ENCODE data around the gene ITGA11.

ITGA11 gene

DNA sequence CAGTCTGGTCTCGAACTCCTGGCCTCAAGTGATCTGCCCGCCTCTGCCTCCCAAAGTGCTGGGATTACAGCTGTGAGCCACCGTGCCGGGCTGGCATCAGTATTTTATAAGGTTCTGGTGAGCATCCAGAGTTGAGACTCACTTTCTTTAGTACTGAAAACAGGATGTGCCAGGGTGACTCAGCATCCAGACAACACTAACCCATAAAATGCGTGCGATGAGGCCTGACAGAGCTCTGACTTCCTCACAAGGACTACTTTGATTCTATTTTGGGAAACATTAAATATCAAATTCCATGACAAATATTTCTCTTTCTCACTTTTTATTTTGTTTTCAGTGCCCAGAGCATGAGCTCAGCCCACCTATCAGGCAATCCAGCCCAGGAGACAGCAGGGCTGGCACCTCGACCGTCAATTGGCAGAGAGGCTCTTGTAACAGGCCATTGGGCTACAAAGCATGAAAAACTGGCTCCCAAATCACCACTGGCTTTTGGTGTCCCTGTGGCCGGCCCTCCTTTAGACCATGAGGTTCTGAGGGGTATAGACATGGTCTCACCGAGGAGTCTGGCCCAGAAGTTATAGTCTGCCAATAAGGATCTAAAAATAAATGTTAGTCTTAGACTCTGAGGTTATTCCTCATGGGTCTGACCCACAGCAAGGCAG is 79.4 kb downstream of the ITGA11 start:
- DNase-seq (peak; percentile 47), ATAC-seq (peak; percentile 83)

DNA sequence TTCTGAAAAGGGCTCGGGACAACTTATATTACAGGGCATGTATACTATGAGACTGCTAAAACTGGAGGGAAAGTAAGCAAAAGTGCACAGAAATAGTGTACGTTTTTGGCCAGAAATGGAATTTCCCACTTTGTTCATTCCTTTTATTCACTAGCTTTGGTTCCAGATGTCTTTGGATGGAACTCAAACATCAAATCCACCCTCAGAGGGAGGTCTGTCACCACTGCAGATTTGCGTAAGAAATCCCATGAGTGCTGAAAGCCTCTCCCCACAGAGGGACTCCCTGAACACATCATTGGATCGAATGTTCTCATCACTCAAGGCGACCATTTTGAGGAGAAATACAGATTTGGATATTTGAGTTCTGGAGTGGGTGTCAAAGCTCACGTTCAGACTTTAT is 82.8 kb downstream of the ITGA11 start:
- ATAC-seq (no peak), DNase-seq (no peak)

DNA sequence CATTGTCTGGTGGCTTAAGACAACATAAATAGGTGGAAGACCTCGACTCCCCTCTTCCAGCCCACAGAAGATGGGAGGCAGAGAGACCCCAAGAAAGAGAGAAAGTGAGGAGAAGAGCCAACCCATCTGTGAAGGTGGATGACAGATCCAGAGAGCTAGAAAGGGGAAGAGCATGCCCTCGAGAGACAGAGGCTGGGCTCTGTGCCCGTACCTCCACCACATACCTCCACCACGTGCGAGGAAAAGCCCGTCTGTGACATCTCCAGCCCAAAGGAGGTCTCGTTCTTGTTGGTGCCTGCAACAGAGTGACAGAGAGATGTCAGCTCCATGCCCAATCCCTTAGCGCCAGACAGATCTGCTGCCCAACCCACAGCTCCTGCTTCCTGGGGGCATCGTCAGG is 83.4 kb downstream of the ITGA11 start:
- ATAC-seq: no peak

DNA sequence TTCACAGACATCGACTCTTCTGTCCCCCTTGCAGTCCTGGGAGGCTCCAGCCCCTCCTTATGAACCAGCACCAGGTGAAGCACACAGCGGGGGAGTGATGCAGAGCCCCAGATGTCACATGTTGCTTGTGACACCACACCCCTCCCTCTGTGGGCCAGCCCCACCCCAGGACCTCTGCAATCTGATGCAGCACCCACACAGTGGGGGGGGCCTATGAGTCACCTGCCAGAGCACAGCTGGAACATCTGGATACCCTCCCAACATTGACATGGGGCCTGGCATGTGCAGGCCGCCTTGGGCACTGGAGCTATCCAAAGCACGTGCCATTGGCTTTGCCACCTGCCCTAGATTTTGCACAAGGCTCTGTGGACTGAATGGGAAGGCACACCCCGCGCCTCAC is 83.9 kb downstream of the ITGA11 start:
- DNase-seq (no peak), ATAC-seq (no peak)

More for the DNA sequence above, 83.4 kb downstream of the ITGA11 start:
- DNase-seq: no peak

DNA sequence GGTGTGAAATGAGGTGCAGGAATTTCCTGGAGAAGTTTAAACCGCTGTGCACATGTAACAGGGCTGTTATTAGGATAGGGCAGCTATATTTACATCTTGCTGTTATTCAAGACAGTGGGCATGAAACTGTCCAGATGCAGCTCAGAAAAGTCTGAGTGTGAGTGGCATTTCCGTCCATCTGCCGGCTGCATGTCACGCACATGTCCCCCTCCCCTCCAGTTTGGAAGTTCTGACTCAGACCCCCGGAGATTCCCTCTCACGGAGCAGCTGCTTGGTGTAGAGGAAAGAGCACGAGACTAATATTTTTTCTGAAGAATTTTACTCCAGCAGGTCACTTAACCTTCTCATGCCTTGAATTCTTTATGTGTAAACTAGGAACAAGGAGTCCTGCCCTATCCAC is 84.6 kb downstream of the ITGA11 start:
- ATAC-seq (no peak), DNase-seq (no peak)

DNA sequence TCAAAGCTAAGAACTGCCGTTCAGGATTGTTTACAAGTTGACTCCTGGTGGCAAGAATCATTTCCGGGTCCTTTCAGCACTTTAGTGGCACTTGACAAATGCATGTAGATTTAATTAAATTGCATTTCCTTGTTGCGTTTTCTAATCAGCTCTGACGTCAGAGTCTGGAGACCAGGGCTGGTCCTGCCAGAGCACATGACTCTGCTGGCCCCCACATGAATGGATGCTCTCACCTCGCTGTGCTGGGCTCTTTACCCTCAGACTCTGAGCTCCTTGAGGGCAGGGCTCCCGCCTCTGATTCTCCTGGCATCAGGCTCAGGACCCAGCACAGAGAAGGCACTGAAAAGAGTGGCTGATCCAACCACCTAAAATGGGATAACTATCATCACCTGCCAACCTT is 85.0 kb downstream of the ITGA11 start:
- ATAC-seq (no peak), DNase-seq (no peak)

DNA sequence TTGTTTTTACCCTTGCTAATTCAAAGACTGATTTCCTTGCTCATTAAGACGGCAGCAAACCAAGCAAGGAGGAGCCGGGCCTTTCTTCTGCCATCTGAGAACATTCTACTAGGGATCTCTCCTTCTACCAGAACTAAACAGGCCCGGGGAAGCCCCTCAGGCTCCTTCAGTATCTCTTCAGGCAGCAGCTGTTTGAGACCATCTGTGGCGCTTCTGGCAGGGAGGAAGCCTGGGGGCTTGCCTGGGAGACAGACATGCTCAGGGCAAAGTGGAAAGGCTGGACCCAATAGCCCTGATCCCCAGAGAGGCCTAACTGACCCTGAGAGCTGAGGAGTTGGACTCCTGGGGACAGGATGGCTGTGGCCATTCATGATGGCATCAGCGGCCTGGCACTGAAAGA is 86.5 kb downstream of the ITGA11 start:
- ATAC-seq (no peak), DNase-seq (no peak)

DNA sequence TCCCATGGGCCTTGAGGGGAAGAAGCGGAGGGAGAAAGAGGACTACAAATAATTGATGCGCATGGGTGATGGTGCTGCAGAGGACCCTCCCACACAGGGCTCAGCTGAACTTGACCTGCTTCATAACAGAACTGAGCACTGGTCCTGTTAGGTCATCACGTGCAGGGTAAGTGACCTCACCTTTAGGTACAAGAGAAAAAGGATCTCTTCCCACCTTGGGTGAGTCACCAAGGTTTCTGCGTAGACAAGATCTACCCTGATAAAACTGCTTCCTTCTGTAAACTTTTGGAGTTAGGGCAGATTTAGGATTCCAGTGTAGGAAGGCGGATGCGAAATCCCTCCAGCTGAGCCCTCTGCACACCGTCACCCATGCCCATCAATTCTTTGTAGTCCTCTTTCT is 87.4 kb downstream of the ITGA11 start:
- DNase-seq: no peak

DNA sequence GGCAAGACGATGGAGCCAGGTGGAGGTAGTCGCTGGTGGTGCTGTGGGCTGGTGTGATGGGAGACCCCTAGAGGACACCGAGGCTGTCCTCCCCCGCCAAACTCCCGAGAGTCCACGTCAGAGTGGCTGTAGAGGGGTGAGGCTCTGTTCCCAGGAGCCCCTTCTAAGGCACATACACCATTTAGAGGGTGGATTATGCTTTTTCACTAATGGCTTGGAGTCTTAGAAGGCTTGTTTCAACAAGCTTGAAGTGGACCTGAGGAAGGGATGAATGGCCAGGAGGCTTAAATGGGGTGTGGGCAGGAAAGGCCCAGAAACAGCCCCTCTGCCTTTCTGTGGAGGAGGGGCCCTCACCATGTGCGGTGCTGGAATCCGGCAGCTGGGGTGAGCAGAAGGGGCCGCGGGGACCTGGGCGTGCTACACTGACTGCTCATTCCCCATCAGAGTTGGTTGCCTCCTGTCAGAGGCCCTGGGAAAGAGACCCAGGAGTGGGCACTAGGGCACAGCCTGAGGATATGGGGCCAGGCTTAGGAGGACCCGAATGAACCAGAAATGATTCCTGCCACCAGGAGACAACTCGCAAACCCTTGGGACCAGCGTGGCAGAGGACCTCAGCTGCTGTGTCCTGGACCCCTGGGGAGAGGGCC is 88.3 kb downstream of the ITGA11 start:
- DNase-seq: no peak
- ATAC-seq: no peak

More for the DNA sequence above, 87.4 kb downstream of the ITGA11 start:
- ATAC-seq: no peak

DNA sequence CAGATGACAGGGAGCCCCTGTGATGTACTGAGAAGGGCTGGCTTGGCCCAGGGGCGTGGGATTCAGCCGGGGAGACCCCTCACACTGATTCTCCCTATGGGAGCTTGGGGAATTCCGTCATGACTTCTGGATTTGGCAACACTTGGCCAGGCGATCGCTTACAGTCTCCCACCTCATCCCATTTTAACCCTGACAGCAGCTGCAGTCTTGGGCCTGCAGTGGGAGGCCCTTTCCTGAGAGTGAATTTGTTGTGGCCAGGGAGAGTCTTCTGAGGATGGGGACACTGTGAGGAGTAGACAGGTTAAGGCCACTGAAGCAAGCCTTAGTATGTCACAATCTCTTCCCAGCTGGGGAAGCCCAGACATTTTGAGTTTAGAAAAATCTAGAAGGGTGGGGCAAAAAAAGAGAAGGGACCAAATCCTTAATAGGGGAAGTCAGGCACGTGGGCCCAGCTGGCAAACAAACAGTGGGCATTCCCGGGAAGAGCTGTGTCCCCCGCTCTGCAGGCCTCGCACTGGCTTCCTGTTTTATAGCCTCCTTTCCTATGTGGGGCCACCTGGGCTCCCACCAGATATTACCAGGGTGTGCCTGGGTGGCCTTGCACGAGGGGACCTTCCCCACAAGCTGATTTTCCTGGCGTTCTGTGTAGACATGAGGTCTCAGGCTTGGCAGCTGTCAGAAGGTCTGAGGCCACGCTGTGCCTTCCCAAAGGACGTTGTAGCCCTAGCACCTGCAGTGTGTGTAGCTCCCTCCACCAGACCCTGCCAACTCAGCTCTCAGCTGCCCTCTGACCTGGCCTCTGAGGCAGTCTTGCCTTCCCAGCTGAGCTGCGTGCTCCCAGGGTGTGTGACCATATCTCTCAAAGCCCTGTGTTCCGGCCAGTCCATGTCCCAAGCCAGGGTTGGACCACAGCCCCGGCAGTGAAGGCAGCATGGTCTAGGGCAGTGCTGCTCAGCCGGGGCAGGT is 89.9 kb downstream of the ITGA11 start:
- no peak for DNase-seq
- peak; percentile 24 for ATAC-seq

DNA sequence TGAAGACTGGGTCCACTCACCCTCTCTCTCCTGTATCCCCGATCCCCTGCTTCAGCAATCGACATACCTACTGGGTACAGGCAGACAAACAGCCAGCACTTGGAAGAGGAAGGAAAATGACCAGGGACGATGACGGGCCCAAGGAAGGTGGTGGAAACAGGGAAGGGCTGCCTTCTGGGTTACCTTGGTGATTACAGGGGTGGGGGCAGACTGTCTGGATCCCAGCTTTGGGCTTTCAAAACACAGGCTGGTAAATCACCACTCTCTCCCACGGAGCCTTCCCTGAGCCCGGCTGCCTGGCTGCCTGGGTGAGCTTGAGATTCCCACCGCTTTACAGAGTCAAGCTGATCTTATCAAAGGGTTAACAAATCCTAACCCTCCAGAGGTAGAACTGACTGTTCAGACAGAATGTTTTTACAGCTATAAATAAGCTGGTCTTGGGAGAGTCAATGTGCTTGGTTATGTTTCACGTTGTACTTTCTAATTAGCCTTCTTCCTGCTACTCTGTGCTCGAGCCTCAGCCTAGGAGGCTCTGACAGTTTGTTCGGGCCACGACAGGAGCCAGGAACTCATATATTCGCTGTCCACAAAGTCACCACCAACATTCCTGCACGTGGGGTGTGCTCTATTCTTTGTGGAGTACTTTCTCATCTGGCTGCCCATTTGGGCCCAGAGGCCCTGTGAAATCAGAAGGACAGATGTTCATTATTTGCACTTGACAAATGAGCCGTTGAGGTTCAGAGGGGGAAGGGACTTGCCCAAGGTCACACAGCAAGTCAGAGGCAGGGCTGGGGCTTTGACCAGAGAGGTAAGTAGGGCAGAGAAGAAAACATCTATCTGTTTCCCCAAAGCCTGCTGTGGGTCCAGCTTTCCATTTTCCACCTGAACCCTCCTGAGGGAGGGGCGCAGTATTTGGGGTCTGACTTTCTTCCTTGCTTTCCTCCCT is 91.0 kb downstream of the ITGA11 start:
- ATAC-seq (no peak), DNase-seq (no peak)

DNA sequence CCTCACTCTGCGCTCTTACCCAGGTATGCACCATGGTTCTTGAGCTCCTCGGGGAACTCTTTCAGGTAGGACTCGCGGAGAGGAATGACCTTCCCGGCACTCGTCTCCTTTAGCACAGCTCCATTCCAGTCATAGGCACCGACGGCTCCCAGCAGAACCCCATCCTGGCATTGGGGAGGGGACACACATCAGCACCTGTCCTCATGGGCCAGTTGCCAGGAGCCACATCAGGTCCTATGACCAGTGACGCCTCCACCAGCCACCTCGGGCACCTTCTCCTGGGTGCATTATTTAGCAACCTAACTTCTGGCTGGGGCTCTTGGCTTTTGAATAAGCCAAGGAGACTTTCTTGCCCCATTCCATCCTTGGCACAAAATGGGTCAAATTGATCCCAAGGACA is 92.5 kb downstream of the ITGA11 start:
- DNase-seq (no peak), ATAC-seq (no peak)

DNA sequence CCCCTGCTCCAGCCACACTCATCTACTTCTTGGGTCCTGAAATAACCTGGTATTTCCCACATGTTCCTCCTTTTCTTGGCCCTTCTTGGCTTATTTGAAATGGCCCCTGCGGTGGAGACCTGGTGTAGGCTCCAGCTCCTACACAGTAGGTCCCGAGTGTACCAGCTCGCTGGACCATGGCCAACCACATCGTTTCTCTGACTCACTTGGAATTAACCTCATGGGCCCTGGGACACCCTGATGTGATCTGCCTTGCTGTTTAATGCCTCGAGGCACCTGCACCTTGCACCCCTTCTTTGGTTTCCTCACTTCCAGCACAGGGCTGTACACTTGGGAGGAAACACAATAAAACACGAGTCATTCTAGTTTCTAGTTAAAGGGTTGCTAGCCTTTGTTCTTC is 94.1 kb downstream of the ITGA11 start:
- ATAC-seq: no peak
- no peak for DNase-seq

DNA sequence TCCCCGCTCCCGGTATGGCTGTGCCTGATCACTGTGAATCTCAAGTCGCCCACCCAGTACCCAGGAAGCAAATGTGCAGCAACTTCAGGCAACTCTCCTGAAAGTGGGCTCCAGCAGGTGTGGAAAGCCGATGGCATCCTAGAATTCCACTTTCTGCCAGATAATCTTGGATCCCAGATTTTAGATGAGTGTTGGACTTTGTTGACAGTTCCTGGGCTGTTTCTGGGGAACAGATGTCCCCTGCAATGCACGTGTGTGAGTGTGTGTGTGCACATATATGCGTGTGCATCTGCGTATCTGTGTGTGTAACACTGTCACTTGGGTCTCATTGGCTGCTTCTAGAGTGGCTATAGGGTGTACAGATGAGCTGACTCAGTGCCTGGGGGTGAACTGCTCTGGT is 95.4 kb downstream of the ITGA11 start:
- DNase-seq (no peak), ATAC-seq (no peak)

DNA sequence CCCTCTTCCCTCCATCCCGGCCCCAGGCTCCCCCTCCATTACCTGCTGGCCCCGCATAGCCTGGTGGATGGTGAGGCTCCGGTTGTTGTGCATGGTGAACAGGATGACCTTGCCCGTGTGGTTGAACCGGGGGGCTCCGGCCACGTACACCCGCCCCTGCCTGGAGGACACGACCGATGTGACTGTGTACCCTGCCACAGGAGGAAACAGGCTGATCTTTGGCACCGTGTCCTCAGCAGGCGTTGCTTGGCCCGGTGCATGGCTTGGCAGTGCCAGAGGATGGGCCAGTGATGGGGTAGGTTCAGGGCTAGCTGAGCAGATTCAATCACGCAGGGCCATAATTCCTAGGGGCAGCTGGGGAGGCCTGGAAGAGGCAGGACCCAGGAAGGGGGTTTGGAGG is 96.3 kb downstream of the ITGA11 start:
- no peak for ATAC-seq
- no peak for DNase-seq

DNA sequence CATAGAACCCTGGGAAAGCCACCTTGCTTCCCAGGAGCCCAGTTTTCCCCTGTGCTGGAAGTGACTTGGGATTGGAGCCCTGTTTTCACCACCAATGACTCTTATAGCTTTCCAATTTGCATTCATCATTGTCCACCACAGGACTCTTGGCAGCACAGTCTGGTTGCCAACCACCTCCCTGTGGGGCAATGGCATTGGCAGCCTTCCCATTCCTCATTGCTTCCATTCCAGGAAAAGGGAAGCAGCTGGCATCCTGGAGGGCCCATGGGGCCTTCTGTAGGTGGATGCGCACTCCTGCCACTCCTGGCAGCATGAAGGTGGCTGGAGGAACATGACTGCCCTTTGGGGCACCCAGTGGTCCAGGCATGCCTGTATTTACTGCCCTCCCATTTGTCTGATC is 96.7 kb downstream of the ITGA11 start:
- no peak for ATAC-seq
- no peak for DNase-seq

DNA sequence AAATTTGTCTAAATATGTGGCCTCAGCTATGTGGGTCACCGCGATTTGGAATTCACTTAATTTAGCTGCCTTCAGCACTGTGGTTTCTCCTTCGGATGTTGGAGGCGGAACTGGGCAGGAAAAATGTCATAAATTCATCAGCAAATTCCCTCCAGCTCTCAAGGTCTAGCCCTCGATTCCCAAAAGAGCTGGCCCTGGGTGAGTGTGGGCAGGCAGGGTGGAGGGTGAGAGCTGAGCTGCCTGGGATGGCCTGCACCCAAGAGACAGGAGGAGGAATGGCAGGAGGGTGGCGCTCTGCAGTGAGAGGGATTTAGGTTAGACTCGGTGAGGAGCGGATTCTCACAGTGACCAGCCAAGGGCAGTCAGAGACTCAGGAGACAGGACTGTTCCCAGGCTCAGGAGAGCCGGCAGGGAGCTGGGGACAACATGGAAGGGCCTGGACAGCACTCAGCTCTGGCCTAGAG is 97.3 kb downstream of the ITGA11 start:
- no peak for ATAC-seq
- no peak for DNase-seq

DNA sequence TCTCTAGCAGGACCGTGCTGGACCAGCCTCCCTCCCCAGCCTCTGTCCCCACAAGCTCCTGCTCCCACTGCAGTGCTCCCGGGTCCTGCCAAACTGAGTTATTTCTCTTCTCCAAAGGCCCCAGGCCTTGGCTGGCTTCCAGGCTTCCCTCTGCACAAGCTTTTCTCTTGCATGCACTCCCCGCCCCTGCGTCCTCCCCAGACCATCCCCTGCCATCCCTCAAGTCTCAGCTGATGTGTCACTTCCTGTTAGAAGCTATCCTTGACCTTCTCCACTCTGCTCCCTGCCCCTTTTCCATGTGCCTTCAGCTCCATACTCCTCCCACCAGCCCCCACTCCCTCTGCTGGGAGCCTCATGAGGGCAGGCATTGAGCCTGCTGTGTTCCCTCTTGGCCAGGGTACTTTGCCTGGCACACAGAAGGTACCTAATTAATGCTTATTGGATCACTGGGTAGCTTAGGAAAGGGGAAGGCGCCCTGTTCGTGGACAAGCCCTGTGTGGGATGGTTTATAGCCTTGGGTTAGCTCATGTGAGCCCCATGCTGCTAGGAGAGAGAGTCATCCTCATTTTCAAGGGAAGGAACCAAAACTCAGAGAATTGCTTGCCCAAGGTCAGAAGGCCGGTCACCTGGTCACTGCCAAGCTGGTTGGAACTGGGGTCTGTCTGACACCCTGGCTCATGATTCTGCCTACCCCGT is 98.0 kb downstream of the ITGA11 start:
- ATAC-seq (no peak), DNase-seq (no peak)

DNA sequence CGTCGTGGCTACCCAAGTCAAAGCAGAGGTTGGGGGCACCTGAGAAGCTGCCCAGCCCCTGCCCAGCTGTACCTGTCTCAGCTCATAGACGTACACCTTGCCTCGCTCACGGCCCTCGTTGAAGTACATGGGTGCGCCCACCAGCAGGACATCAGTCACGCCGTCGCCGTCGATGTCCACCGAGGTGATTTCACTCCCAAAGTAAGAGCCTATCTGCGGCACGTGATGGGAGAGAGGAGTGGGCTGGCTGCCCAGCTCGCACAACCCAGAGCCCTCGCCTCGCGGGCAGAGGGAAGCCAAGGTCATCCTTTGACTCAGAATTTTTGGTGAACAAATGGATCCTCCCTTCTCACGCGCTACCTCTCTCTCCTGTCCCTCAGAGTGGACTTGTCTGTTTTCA is 99.7 kb downstream of the ITGA11 start:
- ATAC-seq (no peak), DNase-seq (no peak)

DNA sequence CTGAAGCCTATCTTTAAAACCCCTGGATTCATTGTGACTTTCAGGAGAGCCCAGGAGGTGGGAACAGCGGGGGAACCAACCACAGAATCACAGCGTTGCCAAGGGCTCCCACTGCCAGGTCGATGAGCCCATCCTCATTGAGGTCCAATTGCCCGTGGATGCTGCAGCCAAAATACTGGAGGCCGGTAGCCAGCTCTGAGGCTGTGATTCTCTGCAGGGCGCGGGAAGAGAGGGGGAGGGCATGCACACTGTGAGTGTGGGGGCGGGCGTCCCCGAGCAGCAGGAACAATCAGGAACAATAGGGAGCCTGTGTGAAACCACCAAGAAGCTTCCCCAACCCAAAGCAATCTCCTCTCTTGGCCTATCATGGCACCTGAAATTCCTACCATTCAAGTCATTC is 101.1 kb downstream of the ITGA11 start:
- DNase-seq: no peak
- ATAC-seq: no peak

DNA sequence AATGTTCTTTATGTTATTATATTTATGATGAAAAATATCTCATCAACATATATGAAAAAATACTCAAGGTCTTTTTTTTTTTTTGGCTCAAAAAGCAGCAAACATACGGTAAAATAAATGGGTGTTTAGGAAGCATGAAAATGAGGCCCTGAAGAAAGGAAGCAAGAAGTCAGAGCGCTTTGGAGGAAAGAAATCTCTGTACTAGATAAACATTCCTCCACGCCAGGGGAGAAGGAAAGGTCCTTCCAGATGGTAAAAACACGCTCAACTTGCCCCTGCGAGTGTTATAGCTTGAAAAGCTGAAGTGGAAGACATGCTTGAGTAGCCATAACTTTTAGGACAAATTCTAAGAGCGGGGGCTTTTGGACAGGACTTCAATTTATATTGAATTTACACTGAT is 101.5 kb downstream of the ITGA11 start:
- ATAC-seq (no peak), DNase-seq (no peak)

All from stimulated activated naive CD8-positive, alpha-beta T cell treated with anti-CD3 and anti-CD28 coated beads, Interleukin-15, Interleukin-2, amounts not matched to agents 100 U/mL and 50 U/mL, for 24 hours (primary cell).